ENCODE data around the gene PPM1H. TPM values are rescaled to one million over a fixed set of nuclear protein-coding genes. Genes with fewer than 3 reads are reported as not detected.

Gene PPM1H
- total RNA-seq, 1 donor from 2014 or later, result 3.9 TPM

DNA sequence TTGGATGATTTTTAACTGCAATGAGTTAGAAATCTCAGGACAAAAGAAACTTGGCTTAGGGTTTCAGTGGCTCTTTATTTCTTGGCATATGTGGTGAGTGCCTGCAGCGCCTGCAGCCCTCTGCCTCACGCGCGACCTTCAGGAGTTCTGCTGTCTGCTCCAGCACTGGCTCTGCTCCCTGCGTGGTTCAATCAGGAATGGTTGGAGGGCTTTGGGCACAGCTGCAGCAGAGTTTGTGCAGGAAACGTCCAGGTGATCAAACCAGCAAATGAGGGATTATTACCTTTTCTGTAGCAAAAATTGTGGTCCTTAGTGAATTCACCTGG, 19.8 kb downstream of the PPM1H start:
- no peak for DNase-seq (ENCODE audit: low read depth)
- no peak overlapping the region for H3K4me3 ChIP-seq (ENCODE audit: low read depth, low read length)
- TF ChIP-seq, protein P1, sequence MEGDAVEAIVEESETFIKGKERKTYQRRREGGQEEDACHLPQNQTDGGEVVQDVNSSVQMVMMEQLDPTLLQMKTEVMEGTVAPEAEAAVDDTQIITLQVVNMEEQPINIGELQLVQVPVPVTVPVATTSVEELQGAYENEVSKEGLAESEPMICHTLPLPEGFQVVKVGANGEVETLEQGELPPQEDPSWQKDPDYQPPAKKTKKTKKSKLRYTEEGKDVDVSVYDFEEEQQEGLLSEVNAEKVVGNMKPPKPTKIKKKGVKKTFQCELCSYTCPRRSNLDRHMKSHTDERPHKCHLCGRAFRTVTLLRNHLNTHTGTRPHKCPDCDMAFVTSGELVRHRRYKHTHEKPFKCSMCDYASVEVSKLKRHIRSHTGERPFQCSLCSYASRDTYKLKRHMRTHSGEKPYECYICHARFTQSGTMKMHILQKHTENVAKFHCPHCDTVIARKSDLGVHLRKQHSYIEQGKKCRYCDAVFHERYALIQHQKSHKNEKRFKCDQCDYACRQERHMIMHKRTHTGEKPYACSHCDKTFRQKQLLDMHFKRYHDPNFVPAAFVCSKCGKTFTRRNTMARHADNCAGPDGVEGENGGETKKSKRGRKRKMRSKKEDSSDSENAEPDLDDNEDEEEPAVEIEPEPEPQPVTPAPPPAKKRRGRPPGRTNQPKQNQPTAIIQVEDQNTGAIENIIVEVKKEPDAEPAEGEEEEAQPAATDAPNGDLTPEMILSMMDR (conservative IDR thresholded peaks at IDR 0.05; ENCODE audit: low read depth, low read length), result no peak

DNA sequence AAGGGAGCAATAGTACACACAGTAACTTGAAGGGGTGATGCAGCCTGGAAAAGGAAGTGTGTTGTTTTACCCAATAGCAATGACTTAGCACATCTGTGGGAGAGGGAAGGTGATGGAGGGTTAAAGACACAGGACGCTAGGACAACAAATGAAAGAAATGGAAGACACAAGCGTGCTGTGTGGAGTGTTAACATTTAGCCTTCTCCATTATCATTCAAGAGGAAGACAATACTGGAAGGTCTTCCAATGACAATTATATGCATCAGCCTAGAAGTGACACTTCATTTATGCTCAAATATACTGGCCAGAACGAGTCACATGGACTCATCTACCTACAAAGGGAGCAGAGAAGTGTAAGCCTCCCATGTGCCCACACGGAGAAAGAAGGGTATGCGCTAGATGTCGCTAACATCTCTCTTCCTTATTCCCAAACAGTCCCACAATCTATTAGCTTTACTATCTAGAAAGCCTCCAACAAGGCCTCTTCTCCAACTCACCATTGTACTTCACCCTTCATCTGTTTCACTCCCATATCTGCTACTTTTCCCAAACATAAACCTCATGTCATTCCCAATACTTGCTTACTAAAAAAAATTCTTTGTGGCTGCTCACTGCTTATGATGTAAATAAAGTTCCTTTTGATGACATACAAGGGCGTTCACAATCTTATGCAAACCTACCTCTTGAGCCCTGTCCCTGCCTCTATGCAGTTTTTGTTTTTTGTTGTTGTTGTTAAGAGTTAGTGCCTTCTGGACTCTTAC, 20.3 kb downstream of the PPM1H start:
- H3K4me3 ChIP-seq (ENCODE audit: low read depth, low read length), result no peak overlapping the region
- no peak for DNase-seq (ENCODE audit: low read depth)
- TF ChIP-seq, protein P1 (conservative IDR thresholded peaks at IDR 0.05; ENCODE audit: low read depth, low read length), result no peak

DNA sequence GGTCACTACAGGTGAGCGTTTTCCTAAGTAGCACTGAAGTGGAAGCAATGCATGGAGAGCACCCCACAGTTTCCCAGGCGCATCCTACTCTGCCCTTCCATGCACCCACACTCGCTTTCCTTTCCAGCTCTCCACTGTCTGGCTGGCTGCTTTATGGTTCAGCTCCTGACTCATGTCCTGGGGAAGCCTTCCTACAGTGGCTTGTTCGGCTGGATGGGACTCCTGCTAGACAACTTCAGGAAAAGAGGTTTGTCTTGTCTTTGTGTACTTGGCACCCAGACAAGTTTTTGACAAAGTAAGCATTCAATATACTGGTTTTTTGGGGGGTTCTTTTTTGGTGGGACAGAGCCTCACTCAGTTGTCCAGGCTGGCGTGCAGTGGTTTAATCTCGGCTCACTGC, 21.6 kb downstream of the PPM1H start:
- TF ChIP-seq, protein P1 (conservative IDR thresholded peaks at IDR 0.05; ENCODE audit: low read depth, low read length), result no peak
- no peak for DNase-seq (ENCODE audit: low read depth)
- H3K4me3 ChIP-seq (ENCODE audit: low read depth, low read length), result no peak overlapping the region

DNA sequence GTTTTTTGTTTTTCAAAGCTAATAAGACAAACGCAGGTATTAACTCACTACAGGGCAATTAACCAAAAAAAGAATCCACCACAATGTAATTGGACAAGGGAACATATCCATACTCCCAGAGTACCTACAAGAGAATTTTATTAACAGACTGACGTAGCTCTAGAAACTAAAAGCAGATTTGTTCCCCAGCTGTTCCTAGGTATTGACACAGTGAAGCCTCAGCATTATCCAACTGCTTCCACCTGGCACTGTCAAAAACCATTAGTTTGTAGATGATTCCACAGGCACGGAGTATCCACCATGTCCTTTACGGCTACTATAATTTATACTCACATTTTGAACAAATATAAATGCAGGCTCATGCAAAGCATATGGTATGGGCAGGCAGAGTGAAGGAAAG, 22.3 kb downstream of the PPM1H start:
- TF ChIP-seq, protein P1 (conservative IDR thresholded peaks at IDR 0.05; ENCODE audit: low read depth, low read length), result no peak
- DNase-seq (ENCODE audit: low read depth), result no peak
- H3K4me3 ChIP-seq (ENCODE audit: low read depth, low read length), result no peak overlapping the region

DNA sequence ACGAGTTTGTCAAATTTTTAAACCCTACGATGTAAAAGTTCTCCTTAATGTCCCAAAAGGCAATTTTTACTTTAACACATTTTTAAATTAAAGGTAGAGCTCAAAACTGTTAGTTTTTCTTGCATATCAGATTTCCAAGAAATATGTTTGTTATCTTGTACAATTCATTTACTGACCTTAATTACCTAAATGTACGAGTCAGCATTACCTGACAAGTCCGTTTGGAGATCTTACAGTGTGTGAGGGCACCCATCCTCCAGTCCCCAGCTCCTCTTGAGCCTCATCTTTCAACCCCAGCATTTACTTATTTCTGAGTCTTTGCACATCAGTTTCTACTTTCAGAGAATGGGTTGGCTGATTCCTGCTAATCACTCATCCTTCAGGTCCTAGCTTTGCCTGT, 23.7 kb downstream of the PPM1H start:
- H3K4me3 ChIP-seq (ENCODE audit: low read depth, low read length), result no peak overlapping the region
- no peak for DNase-seq (ENCODE audit: low read depth)
- TF ChIP-seq, protein P1 (conservative IDR thresholded peaks at IDR 0.05; ENCODE audit: low read depth, low read length), result no peak

DNA sequence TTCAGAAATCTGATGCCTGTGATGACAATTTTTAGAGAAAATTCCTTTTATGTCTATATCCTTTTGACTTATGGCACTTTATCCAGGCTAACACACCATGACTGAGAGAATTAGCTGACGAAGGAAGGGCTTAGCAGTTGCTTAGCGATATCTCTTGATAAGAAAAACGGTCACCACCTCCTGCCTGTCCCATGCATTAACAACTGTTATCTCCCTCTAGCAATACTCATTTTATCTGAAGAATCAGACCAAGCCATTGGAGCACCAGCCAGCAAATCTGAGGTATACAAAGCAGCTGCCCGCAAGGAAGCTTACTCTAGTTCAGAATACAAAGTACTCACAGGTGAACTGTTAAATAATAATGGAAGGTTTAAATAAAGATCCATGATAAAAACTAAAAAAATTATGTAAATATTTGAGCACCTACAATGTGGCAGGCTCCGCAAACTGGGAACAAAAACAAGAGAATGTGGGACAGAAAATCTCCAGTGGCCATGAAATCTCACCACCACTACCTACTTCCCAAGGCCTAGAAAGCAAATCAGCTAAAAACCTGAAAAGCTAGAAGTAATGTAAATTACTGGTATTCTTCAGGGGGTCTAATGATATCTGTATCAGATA, 24.3 kb downstream of the PPM1H start:
- no peak for DNase-seq (ENCODE audit: low read depth)
- TF ChIP-seq, protein P1 (conservative IDR thresholded peaks at IDR 0.05; ENCODE audit: low read depth, low read length), result no peak

DNA sequence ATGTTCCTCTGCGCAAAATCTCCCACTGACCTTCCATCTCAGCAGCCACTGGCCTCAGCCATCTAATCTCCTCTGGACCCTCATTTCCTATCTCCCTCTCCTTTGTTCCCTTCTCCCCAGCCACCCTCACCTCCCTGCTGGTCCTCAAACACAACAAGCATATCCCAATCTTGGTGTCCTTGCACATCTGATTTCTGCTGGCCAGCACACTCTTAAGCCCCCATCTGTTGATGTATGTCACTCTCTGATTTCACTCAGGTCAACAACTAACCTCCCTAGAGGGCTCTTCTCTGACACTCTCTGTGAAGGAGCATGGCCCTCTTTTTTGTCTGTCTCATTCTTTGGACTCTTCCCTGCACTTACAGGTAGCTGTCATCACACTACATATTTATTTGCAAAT, 25.6 kb downstream of the PPM1H start:
- no peak for DNase-seq (ENCODE audit: low read depth)
- TF ChIP-seq, protein P1 (conservative IDR thresholded peaks at IDR 0.05; ENCODE audit: low read depth, low read length), result no peak
- H3K4me3 ChIP-seq (ENCODE audit: low read depth, low read length), result no peak overlapping the region

More for the DNA sequence above, 24.3 kb downstream of the PPM1H start:
- H3K4me3 ChIP-seq (ENCODE audit: low read depth, low read length), result no peak overlapping the region
